ENCODE measurements around the gene GPC3.
"Not testable (repeated sequence)": the region's sequence is repeated elsewhere in the genome, so short reads cannot be mapped to it uniquely, and the experiment has no call there.

Gene GPC3

DNA sequence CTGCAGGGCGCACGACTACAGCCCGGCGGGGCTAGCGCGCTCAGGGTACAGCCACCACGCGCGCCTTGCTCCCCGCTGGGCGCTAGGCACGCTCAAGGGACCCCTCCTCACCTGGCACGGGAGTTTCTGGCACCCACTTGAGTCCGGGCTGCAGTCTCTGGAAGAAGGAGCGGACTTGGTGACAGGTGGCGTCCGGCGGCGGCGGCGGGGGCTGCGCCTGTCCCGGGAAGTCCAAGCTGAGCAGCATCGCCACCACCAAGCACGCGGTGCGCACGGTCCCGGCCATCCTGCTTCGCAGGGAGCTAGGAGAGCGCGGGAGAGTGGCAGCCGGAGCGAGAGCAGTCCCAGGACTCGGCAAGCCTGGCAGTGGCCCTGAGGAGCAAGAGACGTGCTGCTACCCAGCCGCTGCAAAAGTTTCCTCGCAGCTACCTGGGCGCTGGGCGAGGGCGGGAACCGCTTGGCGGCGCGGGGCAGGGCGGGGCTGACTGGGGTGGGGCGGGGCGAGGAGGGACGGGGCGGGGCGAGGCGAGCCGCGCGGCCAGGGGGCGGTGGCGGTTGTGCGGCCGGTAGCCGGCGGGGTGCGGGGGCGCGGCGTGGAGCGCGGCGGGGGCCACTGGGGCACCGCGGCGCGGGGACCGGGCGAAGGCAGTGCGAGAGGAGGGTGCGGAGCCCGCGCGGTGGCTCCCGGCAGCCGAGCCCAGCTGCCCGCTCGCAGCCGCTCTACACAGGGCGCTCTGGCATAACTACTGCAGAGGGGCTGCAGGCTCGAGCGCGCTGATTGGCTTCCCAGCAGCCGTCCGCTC, at the start of gene GPC3:
GPC3 (minus strand) TSS at position 431 of the 803 bp plus-strand sequence.
- peak; percentile 36 for DNase-seq

DNA sequence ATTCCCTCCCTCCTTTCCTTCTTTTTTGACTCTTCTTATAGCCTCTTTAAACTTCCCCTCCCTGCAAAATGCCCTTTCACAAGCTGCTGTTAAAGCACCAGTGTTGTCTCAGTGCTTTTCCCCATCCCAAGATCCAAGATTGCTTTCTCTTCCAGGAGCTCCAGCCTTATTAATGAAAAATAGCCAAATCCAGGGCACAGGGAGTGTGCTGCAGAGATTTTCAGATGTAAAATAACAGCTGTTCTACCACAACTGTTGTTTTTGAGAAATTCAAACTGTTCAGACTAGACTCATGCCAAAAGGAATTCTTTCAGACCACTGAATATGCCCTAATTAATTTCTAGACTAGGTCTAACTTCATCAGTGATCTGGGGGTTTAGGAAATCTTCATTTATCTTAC, 47.0 kb upstream of the GPC3 start:
- no peak for DNase-seq

DNA sequence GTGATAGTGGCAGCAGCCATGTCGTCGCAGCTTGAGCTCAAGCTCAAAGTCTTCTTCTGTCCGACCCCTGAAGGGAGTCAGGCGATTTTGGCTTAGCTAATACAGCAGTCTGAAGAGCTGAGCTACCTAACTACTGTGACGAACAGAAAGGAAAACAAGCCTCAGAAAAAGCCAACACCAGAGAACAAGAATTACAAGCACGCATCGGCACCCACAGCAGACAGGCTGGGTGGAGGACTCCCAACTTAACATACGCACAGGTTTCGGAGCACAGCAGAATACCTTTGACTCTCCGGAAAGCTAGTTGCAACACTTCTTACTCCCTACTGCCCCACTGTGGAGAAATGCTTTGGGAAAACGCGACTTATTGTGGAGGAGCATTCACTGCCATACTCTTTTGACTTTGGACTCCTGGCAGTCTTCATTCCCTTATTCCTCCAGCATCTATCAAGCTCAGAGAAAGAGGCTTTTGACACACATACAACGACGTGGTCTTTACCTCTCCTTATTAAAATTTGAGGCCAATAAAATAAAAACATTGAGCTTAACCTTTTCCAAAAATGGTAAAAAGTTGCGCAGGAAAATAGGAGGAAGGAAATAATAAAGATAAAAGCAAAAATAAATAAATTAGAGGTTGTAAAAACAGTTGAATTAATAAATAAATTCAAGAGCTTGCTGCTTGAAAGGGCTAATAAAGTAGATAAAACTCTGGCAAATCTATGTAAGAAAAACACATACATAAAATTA, 41.3 kb upstream of the GPC3 start:
- DNase-seq: no peak

DNA sequence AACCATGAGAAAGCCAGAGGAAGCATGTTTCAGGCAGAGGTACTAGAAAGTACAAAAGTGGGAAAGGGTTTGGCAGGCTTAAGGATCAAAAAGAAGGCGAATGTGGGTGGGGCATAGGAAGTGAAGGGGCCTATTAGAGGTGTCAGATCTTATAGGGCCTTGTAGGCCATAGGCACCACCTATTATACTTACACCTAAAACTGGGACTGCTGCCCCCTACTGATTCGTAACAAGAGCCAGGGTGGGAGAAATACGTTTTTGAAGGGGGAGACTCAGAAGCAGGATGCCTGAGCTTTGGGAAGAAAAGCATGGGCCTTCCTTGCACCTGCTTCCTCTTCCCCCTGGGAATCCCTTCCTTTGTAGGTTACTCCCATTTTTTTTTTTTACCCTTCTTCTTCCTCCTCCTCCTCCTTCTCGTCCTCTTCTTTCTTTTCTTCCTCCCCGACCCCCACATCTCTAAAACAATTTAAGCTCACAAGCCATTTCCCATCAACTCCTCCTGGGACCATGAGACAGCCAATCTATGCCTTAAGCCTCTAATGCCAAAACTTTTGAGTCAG, 40.7 kb upstream of the GPC3 start:
- DNase-seq: no peak

DNA sequence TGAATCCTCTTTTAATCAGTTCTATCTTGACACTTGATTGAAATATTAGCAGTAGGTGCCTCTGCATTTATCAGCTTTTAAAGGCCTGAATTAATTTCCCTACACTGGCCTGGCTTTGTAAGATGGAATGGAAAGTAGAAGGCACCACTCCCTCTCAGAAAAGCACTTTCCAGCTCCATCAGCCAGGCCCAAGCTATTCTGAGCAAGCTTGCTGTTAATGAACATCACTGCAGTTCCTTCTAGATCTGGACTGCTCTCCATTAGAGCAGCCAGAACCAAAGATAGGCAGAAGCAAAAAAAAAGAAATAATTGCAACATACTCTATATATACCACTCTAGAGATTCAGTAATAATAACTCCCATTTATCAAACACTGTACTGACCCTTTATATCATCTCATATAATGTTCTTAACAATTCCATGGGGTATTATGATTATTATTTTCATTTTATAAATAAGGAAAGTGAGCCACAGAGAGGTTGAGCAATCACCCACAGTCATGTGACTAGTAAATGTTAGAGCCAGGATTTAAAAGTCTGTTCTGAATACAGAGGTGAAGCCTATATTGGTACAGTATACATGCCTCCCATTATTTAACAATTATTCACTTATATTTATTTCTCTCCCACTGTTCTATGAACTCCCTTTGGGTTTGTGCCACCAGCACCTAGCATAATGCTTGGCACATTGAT, 39.4 kb upstream of the GPC3 start:
- no peak for DNase-seq

DNA sequence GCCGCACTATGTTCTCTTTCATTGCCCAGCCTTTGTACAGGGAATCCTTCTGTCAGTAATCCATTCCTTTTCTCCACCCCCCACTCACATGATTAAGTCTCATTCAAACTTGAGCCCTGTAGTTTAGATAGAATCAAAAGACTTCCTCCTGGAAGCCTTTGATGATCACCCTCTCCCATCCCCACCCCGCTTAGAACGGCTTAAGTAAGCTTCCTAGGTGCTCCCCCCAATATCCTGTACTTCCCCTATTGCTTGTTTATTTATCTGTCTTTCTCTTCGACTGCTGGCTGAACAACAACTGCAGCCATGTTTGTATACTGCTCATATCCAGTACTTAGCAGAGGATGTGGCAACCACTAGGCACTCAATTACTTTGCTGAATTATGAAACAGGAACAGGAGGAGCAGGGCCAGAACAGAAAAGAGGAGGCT, 38.5 kb upstream of the GPC3 start:
- DNase-seq: no peak

DNA sequence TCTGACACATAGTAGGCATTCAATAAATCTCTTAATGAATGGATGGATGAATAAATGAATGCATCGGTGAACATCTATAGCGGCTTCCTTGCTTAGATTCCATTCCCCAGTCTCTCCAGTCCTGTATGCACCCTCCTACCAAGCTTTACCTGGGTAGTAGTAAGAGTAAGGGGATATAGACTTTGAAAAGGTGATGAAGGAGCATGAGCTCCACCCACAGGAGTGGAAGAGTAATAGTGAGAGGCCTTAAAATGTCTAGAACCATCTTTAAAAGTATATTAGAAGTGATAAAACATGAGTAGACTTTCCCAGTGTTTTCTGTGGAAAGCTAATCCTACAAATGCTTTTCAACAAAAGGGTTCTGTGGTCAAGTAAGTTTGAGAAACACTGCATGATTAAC, 35.5 kb upstream of the GPC3 start:
- no peak for DNase-seq

DNA sequence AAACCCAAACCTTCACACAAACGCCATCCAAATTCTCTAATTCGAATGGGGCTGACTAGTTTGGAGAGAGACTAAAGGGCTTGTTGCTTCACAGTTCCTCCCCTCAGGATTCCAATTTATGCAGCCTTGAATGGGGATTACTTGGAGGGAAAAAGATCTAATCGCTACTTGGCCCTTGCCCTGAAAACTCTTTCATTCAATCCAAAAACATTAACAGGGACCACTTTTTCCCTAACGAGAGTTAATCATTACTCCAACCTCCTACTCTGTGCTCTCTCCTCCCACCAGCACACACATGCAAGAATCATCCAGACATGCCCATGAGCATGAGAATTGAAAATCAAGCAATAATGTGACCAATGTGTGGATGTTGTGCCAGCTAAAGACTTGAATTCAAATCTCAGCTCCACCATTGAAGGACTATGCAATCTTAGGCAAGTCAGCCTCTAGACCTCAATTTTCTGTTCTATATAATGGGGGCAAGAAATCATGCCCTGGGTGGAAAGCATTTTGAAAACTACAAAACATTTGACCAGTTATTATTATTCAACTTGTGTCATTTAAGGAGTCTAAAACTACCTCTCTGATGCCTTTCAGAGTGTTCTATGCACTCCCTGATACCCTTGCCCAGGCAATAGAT, 34.3 kb upstream of the GPC3 start:
- DNase-seq: no peak

DNA sequence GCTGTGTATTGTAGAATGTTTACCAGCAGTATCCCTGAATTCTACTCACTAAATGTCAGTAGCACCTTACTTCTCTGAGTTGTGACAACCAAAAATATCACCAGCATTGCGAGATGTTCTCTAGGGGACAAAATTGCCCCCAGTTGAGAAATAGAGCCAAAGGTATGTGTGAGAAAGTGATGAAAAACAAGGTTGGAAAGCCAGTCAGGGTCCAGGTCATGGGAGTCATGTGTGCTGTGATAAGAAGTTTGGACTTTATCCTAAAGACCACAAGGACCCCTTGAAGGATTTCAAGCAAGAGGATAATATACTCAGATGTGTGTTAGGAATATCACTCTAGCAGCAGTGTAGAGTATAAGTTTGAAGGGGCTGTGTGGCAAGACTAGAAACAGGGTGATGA, 30.9 kb upstream of the GPC3 start:
- DNase-seq: not testable (repeated sequence)

DNA sequence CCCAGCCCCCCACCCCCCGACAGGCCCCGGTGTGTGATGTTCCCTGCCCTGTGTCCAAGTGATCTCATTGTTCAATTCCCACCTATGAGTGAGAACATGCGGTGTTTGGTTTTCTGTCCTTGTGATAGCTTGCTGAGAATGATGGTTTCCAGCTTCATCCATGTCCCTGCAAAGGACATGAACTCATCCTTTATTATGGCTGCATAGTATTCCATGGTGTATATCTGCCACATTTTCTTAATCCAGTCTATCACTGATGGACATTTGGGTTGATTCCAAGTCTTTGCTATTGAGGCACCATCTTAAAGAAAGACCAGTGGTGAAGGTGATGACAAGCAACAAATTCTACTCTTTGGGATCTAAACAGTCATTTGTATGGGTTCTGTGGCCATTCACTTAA, 30.1 kb upstream of the GPC3 start:
- DNase-seq: not testable (repeated sequence)

DNA sequence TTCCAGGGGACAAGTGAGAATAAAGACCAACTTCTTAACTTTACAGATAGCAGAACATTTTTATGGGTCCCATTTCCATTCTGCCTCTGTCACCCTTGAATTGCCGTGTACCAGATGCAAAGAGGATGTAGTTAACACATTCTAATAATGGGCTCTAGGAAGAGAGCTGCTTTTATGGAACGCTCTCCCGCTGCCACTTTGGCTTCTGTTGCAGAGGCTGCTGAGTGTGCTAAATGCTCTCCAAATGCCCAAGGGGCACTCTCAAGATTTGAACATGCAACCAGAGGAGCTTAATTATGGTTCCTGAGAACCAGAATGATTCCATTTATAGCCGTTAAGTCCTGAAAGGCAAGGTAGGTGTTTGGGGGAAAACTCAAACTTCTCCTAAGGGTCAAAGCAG, 28.1 kb upstream of the GPC3 start:
- DNase-seq: no peak

DNA sequence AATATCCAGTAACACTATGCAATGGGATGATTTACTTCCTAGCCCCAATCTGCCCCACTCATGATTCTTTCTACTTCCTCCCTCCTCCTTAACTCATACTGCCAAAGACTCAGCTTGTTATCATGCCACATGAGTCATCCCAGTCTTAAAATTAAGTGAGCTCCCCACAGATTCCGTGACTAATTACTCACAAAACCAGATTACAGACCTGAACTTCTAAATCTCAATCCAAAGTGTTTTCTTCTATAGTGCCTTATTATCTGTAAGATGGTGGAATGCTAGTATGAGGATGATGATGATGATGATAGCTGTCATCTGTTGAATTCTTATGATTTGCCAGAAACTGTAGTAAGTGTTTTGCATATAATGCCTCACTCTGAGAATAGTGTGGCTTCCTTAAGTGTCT, 27.7 kb upstream of the GPC3 start:
- no peak for DNase-seq

DNA sequence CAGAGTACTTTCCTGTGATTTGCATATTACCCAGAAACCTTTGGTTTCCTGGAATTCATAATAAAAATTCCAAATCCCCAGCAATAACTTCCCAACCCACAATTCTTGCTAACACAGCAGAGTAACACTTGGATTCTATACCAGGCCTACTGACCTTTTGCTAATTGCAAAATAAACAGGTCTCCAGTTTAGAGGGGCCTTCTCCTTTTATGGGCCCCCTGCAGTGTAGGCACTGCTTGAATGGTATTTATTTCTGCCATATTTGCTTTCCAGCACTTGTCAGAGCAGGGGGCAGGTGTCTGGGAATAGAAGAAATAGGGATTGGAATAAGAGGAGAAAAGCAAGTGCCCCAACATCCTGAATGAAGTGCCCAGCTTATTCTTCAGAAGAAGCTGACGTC, 25.3 kb upstream of the GPC3 start:
- no peak for DNase-seq

DNA sequence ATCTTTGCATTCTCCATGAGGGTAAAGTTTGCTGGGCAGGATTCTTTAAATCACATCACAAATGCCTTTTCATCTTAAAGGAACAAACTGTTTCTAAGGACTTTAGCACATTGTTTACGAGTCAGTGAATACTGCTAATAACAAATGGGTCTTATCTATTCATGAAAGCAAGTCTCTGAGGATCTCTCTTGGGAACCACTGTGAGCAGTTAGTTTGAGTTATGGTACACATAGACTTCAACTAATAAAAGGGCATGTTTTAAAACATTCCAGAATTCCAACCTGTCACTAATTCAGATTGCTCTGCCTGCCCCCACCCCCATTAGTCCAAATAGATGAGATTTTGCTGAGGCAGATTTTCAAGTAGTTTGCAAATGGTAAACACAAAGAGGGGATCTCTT, 22.3 kb upstream of the GPC3 start:
- DNase-seq: no peak

DNA sequence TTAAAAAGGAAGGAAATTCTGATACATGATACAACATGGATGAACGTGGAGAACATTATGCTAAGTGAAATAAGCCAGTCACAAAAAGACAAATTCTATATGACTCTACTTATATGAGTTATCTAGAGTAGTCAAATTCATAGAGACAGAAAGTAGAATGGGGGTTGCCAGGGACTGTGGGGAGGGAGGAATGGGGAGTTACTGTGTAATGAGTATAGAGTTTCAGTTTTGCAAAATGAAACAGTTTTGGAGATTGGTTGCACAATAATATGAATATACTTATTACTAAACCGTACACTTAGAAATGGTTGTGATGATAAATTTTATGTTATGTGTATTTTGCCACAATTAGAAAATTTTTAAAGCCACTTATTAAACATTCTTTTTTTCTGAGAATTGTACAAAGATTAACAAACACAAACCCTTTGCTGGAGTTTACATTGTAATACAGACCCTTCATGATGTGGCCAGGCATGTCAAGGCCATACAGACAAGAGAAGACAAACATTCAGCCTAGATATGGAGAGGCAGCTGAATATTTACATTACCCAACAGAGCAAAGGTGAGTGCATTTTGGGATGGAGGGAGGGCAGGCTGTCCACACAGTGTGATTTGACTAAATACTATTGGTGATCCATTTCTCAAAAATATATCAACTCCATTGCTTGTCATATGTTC, 21.2 kb upstream of the GPC3 start:
- DNase-seq: no peak

DNA sequence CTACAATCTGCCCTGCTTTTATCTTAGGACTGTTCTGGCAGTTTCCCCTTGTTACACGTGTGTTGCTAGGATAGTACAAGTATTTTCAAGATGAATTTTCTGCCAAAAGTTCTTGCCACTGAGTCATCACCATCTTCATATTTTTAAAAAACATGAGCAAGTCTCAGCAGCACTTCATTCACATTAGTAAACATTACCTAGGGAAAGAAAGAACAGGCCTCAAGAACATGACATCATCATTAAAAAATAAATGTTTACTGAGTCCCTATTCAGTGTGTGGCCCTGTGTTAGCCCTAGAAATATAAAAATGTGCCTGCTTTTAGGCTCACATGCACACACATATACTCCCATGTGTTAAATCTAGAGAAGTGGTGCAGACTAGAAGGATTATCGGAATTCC, 18.7 kb upstream of the GPC3 start:
- DNase-seq: no peak

DNA sequence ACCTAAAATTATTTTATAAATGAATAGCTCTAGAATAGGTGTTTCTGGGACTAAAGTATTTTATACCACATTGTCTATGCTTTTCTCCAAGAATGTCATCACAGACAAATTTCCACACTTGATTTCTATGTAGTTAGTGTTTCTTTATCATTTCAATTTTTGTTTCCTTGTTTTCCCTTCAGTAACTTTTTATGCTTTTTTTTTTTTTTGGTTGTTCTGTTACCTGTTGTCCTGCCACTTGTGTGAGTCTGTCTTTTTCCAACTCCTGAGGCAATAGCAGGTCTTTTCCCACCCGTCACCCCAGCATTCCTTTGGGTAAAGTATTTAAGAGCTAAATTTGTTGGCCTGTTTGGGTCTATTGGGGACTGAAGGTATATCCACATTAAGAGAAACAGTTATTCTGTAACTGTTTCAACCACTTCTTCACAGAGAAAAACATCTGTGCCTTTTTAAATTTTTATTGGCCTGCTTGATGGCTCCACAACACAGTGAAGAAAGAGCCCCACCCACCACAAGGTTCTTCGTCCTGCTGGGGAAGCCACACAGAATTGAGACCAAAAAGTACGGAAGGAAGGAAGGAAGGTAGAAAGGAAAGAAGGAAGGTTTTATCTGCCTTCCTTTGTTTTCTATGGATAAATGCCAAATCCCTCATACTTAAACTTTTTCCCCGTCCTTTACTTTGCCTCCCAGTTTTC, 17.7 kb upstream of the GPC3 start:
- no peak for DNase-seq

DNA sequence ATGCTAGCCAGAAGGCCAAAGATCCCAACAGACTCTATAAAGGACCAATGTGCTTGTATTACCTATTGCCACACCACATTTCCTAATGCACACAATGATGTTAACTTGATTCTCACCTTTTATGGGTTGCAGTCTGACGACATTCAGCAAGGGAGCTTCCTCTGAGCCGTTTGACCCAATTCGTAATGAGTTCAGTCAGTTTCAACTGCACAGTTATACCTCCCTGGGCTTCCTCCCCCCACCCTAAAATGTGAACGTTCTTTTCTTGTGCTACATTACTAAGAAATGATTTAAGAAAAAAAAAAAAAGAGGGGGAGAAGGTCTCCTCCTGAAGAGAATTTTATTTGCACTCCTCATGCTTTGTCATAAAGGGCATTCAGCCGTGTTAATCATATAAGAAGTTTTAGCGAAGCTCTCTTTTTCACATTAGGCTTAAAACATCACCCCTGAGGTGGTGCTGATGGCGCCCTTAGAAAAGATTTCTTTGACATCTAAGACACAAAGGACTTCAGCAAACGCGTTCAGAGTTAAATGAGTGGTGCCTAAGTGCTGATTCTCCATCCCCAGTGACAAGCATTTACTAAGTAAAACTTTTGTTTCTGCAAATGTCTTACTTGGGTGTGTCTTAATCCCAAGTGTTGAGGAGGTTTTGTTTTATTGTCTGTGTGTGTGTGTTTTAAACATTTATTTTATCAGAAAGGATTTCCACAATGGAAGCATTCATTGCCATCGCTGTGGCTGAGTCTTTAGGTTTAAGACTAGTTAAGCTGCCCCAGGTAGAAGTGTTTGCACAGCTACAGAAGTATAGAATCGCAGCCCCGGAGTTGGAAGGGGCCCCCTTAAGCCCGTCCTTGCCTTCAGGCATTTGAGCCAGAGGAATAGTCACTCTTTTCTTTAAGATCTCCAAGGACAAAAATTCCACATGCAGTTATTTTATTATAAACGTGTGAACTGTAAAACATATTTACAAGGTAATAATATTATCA, 15.2 kb upstream of the GPC3 start:
- no peak for DNase-seq

DNA sequence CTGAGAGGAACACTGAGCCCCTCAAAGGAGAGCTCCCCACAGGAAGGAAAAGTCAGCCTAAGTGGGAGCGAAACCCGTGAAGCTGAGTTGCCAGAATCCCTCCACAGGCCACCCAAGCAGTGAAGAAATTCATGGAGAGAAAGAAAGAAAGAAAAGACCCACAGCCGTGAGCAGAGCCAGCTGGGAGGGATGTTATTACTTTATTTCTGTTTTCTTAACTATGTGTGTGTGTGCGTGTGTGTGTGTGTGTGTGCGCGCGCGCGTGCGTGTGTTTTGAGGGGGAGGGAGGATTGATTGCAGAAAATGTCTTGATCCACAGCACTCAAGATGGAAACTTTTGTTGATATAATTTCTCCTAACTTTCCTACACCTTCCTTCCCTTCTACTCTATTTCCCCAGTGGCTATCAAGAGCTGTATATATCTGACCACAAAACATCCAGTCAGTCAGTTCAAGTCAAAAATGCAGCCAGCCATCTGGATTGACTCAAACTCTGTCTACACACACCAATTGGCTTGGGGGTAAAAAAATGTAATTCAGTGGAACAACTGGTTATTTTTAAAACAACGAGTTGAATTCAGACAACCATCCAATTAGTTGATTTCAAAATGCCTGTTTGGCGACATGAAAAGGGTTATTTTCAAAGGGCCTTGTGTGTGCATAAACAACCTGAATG, 13.8 kb upstream of the GPC3 start:
- DNase-seq: no peak

DNA sequence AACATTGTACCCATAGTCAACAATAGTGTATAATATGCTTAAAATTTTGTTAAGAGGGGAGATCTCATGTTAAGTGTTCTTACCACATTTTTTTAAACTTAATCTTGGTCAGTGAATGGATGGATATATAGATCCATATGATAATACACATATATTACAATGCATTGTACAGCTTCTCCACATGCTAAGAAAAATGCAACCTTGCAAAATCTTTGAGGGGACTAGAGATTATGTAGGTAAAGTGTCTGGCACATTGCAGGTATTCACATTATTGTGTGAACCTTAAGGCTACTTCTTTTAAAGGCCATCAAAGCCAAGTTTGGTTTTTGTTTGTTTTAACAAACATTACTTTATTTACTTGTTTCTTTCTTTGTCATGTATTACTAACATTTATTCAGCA, 10.4 kb upstream of the GPC3 start:
- no peak for DNase-seq
